Activated gamma-delta T cell treated with Interleukin-2 at 50 U/mL for 16 hours (primary cell): Measurements from ENCODE around the gene NECTIN3.
A peak's percentile ranks its signal among the peaks of the same experiment; 100 is the strongest.

Experiments used
- DNase-seq: peaks from one replicate; pipeline ENCODE4 v3.0.0-alpha.2; 2020

Gene NECTIN3

DNA sequence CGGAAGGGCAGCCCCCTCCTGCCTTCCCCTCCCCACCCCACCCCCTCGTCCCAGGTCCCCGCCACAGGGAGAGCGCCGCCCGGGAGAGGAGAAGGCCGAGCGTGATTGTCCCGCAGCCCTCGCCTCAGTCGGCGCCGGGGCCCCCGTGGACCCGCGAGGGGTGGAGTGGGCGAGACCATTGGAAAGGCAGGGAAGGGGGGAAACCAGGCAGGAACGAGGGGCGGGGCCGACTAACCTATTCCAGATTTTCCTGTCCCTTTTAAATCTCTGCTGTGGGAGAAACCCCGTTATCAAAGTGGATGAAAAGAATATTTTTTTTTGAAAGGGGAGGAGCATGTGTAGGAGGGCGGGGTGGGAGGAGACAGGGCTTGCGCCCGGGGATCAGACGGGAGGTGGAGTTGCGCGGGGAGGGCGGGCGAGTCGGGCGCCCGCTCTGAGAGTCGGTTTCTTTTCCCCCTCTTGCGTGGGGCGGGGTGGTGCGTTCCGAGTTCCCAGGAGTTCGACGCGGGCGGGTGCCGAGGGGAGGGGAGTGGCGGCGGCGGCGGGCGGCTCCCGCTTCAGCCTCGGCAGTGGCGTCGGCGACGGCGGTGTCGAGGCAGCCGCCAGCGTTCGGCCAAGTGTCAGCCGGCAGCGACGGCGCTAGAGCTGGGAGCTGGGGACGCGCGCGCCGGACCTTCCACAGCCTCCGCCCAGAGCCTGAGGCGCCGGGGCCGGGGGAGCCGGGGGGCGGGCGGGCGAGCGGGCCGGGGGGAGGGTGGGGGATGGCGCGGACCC lies at the start of gene NECTIN3:
Gene NECTIN3, plus strand, starts transcription at position 560 of the 774 bp plus-strand sequence. Its CDS starts 202 bp downstream, at position 762.
- peak; percentile 78 for DNase-seq

DNA sequence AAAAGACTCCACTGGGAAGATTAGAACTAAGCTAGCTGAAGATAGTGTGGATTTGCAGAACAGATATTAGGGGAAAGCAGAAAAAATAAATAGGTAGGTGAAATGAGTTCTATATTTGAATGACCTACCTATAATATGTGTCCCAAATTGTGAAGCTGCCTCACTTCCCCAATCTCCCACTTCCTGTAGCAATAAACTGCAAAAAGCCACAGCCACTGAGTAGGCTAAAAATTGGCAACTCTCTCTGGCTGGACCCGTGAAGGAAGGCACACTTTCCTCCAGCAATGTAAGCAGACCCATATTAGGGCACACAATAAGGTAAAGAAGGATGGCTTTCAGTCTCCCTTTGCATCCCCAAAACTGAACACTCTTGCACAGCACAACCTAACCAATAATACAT lies 43.7 kb upstream of the NECTIN3 start:
- DNase-seq, result no peak

GRCh38 chr3:111031538-111031937 lies 40.1 kb upstream of the NECTIN3 start:
- DNase-seq, result no peak

GRCh38 chr3:111032677-111033076 lies 38.9 kb upstream of the NECTIN3 start:
- DNase-seq, result no peak

DNA sequence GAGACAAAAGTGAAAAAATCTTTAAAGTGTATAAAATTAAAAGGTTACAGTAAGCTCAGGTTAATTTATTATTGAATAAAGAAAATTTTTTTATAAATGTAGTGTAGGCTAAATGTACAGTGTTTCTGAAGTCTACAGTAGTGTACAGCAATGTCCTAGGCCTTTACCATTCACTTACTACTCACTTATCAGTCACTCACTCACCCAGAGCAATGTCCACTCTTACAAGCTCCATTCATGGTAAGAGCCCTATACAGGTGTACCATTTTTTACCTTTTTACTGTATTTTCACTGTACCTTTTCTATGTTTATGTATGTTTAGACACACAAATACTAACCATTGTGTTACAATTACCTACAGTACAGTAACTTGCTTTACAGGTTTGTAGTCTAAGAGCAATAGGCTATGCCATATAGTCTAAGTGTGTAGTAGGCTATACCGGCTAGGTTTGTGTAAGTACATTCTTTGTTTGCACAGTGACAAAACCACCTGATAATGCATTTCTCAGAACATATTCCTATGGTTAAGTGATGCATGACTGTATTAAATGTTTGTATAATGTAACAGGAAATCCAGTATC lies 38.1 kb upstream of the NECTIN3 start:
- no peak for DNase-seq

GRCh38 chr3:111035316-111035715 lies 36.3 kb upstream of the NECTIN3 start:
- DNase-seq, result no peak

DNA sequence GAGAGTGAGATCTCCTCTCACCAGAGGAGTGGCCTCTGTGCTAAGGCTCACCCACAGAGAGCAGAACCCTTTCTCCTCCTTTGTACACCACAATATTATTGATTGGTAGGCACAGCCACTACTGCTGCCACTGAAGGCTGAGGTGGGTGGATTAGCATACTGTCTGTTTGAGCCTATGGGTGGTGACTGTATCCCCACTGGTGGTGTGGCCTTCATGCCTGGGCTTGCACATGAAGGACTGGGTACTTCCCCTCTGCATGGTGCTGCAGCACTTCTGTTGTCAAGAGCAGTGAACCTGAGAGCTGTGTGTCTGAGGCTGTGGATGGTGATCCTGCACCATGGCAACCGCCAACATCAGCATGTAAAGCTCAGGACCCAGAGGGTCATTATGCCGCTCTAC lies 35.7 kb upstream of the NECTIN3 start:
- no peak for DNase-seq

GRCh38 chr3:111040959-111041358 lies 30.7 kb upstream of the NECTIN3 start:
- DNase-seq, result no peak

- DNase-seq, result no peak
Measured at GRCh38 chr3:111045564-111045963, 26.1 kb upstream of the NECTIN3 start.

DNA sequence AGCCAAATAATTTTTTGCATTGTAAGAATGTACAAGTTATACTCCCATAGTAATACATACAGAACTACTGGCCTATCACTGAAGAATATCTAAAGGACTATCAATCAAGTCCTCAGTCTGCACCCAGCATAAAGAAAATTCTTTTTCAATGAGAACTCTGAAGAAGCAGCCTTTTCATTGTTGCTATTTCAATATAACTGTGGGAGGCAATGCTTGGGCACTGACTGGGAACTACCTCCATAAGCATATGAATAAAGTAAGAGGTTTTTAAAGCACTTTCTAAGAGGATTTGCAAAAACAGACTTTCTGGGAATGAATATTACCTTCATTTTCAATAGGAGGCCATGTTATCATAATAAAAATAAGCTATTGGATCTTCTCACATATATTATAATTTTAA lies 24.6 kb upstream of the NECTIN3 start:
- no peak for DNase-seq

GRCh38 chr3:111047812-111048435 lies 23.7 kb upstream of the NECTIN3 start:
- no peak for DNase-seq

GRCh38 chr3:111051354-111051753 lies 20.3 kb upstream of the NECTIN3 start:
- no peak for DNase-seq

DNA sequence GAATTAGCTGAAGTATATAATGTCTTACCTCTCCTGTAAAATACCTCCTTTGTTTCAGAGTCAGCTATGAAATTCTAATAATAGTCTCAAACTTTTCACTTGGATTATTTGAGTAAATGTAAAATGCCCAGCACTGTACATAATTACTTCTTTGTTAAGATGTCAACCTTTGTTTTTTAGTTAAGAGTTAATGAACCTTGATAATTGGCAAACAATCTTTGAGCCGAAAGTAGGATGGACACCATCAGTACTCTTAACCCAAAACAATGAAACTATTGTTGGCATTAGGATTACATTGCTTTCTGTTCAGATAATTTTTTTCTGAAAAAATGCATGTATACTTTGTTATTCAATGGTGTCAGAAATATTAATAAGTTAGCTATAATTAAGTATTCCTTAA lies 3.0 kb upstream of the NECTIN3 start:
- no peak for DNase-seq

DNA sequence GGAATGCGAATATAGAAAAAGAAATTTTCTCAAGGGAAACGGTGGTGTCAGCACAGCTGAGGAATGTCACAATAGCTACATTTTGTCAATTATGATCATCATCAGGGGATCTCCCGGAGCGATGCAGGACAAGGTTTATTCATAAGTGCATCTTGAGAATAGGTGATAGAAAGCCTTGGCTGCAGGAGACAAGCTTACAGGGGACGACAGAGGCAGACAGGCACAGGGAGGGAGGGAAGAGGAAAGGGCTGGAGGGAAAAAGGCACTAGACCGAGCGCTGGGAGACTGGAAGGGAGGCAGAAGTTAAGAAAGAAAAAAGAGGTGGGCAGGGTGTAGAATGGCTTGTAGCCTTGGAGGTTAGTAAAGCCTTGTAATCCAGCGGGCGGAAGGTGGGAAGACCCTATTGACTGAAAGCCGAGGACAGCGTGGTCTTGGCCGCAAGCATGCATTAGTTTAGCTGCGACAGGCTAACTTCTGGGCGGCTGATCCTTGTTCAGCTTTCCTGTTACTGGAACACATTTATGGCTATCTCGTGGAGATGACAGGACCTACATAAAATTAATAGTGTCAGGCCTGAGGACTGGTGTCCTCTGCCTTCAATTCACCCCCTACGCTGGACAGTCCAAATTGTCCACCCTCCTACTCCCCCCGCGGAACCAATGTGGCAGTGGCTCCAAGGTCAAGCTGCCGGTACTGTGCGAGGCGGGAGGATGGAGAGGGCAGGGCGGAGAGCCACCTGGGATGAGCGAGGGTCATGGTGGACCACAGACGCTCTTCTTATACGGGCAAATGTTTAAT lies 1.4 kb upstream of the NECTIN3 start:
- no peak for DNase-seq

DNA sequence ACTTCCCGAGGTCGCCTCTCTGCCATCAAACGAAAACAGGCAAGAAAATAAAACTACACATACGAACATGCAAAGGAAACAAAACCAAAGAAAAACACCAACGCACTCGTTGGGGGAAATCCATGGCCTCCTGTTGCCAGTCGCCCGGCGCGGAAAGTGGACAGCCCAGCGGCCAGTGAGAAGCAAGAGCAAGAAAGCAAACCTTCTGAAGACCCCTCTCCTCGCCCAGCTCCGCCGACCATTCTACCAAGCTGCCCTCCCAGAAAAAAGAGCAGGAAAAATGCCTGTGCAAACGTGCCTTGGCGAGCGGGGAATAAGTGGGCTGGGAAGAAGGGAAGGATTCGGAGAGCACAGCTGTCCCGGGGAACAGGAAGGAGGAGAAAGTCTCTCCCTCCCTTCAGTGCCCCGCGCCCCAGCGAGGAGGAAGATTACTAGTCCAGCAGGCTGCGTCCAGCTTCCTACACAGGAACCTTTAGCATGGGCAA lies 802 bp upstream of the NECTIN3 start:
- no peak for DNase-seq

DNA sequence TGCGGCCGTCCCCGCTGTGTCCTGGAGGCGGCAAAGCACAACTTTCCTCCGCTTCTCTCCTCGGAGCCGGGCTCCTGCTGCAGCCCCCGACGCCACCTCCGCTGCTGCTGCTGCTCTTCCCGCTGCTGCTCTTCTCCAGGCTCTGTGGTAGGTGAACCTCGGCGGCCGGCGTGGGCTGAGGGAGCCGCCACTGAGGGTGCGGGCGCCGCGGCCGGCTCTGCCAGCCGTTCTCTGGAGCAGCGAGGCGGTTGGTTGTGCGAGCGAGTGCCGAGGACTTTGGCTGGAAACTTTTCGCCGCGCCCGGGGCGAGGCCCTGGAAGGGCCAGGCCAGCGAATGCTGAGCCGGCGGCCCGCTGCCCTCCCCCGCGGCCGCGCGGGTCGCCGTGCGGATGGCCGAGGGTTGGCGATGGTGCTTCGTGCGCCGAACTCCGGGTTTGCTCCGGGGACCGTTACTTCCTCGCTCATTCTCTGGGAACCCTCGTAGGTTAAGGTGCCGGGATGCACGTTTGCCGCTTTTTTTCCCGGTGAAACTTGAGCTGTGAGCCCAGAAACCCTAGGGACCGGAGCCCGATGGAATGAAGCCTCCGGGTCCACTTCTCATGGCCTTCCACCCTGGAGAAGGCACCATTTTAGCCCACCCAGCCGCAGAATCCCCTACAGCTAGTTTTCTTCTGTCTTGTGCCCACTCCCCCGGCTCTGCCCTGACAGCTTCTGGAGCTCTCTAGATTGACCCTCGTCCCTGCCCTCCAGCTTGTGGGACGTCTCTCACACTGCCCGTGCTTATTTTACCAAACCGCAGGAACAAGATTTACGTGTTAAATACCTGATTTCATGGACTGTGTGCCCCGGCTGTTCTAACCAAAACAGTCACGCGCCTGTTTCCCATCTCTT lies 660 bp downstream of the NECTIN3 start:
- DNase-seq, result no peak

DNA sequence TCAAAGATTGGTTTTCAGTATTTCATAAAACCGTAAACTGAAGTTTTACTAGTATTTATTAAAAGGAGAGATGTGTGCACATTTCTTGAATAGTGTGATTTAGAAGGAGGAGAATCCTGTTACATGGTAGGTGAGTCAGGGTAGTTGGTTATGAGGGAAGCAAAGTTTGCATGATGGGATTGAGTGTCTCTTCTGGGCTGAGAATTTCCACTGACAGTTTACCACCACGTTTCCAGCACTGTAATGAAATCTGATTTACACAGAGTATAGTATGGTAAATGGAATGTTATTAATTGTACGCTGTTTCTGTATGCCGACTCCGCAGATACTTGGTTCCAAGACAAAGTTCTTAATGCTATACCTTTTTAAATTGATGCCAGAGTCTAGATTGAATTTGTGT lies 1.6 kb downstream of the NECTIN3 start:
- DNase-seq, result no peak

DNA sequence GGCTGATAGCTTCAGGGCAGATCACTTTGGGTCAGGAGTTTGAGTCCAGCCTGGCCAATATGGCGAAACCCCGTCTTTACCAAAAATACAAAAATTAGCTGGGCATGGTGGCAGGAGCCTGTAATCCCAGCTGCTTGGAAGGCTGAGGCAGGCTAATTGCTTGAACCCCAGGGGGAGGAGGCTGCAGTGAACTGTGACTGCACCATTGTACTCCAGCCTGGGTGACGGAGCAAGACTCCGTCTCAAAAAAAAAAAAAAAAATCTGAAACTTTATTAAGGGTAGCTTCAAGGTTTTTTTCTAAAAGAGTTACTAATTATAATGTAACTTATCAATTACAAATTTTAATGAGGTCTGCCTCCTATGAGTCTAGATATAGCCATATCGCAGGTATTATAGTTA lies 5.1 kb downstream of the NECTIN3 start:
- DNase-seq, result no peak

GRCh38 chr3:111077369-111077768 lies 5.8 kb downstream of the NECTIN3 start:
- no peak for DNase-seq

GRCh38 chr3:111080413-111080812 lies 8.8 kb downstream of the NECTIN3 start:
- no peak for DNase-seq

DNA sequence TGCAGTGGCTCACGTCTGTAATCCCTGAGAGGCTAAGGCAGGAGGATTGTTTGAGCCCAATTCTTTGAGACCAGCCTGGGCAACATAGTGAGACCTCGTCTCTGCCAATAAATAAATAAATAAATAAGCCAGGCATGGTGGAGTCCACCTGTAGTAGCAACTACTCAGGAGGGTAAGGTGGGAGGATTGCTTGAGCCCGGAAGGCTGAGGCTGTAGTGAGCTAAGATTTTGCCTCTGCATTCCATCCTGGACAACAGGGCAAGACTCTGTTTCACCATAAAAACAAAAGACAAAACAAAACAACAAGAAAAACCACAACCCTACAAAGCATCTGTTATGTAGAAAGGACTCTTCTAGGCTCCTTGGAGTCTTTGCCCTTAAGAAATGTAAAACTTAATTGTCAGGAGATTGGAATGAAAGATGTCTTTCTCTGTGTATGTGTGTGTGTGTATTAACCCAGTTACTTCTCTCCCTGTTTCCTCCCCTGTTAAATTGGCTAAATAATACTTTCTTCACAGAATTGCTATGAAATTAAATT lies 9.5 kb downstream of the NECTIN3 start:
- DNase-seq, result no peak

DNA sequence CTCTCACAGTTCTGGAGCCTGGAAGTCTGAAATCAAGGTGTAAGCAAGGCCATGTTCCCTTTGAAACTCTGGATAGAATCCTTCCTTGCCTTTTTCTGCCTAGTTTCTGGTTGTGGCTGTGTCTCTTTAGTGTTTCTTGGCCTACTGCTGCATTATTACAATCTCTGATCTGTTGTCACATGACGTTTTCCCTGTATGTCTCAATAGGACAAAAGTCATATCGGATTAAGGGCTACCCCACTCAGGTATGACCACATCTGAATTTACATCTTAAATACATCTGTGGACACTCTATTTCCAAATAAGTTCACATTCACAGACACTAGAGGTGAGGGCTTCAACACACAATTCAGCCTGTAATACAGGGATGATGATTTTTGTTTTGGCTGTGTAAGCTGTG lies 13.3 kb downstream of the NECTIN3 start:
- no peak for DNase-seq
